Endodermal cell (in vitro differentiated cells): ENCODE results near the gene ESRRA. TPM values are rescaled to one million over a fixed set of nuclear protein-coding genes. Genes with fewer than 3 reads are reported as not detected.
A peak's percentile ranks its signal among the peaks of the same experiment; 100 is the strongest.

ENCODE experiments used
- DNase-seq: peaks from one replicate; pipeline ENCODE4 v3.0.0-alpha.2; 2017
- H3K27ac ChIP-seq: 2 replicates; pipeline ENCODE4 v1.5.1; 2013; ENCODE audit warnings: mild to moderate bottlenecking, low read depth, low read length, moderate library complexity
- H3K27me3 ChIP-seq: 2 replicates; pipeline ENCODE4 v1.6.1; 2013; ENCODE audit warnings: mild to moderate bottlenecking, low read length, moderate library complexity; ENCODE audit not compliant: insufficient read depth, control insufficient read depth, poor library complexity, severe bottlenecking
- H3K36me3 ChIP-seq: 2 replicates; pipeline ENCODE4 v1.7.0; 2013; ENCODE audit warnings: mild to moderate bottlenecking, low read length, moderate library complexity; ENCODE audit not compliant: control insufficient read depth, insufficient read depth
- H3K4me1 ChIP-seq: one replicate; pipeline ENCODE4 v1.7.0; 2013; ENCODE audit warnings: low read length; ENCODE audit not compliant: control insufficient read depth, insufficient read depth
- H3K4me3 ChIP-seq: 2 replicates; pipeline ENCODE4 v1.5.1; 2013; ENCODE audit warnings: mild to moderate bottlenecking, low read length, moderate library complexity
- H3K9ac ChIP-seq: 2 replicates; pipeline ENCODE4 v1.6.1; 2013; ENCODE audit warnings: mild to moderate bottlenecking, low read length, moderate library complexity; ENCODE audit not compliant: poor library complexity, severe bottlenecking; ENCODE audit errors: extremely low read depth
- H3K9me3 ChIP-seq: 2 replicates; pipeline ENCODE4 v1.6.1; 2013; ENCODE audit warnings: mild to moderate bottlenecking, low read length, moderate library complexity; ENCODE audit not compliant: control insufficient read depth
- H3K27ac Mint-ChIP-seq: 2 replicates; pipeline ENCODE4 v1.8.0; 2020; ENCODE audit warnings: mixed read lengths
- H3K27me3 Mint-ChIP-seq: 2 replicates; pipeline ENCODE4 v1.8.0; 2021; ENCODE audit warnings: mild to moderate bottlenecking, mixed read lengths; ENCODE audit not compliant: insufficient read depth
- H3K36me3 Mint-ChIP-seq: 2 replicates; pipeline ENCODE4 v1.8.0; 2020; ENCODE audit warnings: low read depth, mixed read lengths
- H3K4me1 Mint-ChIP-seq: 2 replicates; pipeline ENCODE4 v1.8.0; 2020; ENCODE audit warnings: mixed read lengths
- H3K4me3 Mint-ChIP-seq: 2 replicates; pipeline ENCODE4 v1.8.0; 2020; ENCODE audit warnings: mild to moderate bottlenecking, moderate library complexity, mixed read lengths
- H3K9me3 Mint-ChIP-seq: 2 replicates; pipeline ENCODE4 v1.8.0; 2020; ENCODE audit warnings: mild to moderate bottlenecking, mixed read lengths
- CTCF ChIP-seq: fragments of 200-600 bp; sonication (generic); conservative IDR thresholded peaks from 2 replicates; pipeline ENCODE4 v1.5.0; 2021; ENCODE audit warnings: antibody characterized with exemption, mild to moderate bottlenecking
- WGBS, 2 experiments: methylation state at CpG; one replicate each; pipeline versions ENCODE4 v1.1.5 to v1.1.7; 2013; ENCODE audit warnings: missing lambda C conversion rate in 2 of 2, mixed read lengths in 1 of 2; ENCODE audit not compliant: insufficient coverage in 1 of 2, insufficient read length in 1 of 2; 5-methylcytosine and 5-hydroxymethylcytosine counted together
- total RNA-seq, 2 donors: library from RNA; stranded (reverse); fragmentation: NEBNext Ultra II Directional in 1 of 2; extraction: Animal tissue kit (Norgen Biotek cat#: 25700) in 1 of 2; gene quantifications; 2 replicates in 1 of 2; 3 replicates in 1 of 2; pipeline ENCODE4 v1.2.1, GENCODE V29; 2021

ESRRA gene
- total RNA-seq, 2 donors from 2014 or later: 22.8 to 34.5 TPM

GRCh38 chr11:64348383-64349024, 43.2 kb downstream of the ESRRA start:
- H3K4me1 Mint-ChIP-seq: no peaks in the 10 kb centered on the region
- no peak overlapping the region for H3K4me3 ChIP-seq
- TF ChIP-seq CTCF: no peak
- peaks cover 3% of the 10 kb centered on the region for H3K36me3 Mint-ChIP-seq
- H3K4me1 ChIP-seq: no peaks in the 10 kb centered on the region
- 85% methylated on average over 5 to 14 of the region's 14 CpGs for WGBS, 2 experiments
- no peaks in the 10 kb centered on the region for H3K36me3 ChIP-seq
- H3K9me3 Mint-ChIP-seq: no peaks in the 10 kb centered on the region
- H3K4me3 Mint-ChIP-seq: no peak overlapping the region
- H3K27me3 ChIP-seq: no peaks in the 10 kb centered on the region
- H3K9ac ChIP-seq: no peak overlapping the region
- H3K27me3 Mint-ChIP-seq: no peaks in the 10 kb centered on the region
- H3K27ac Mint-ChIP-seq: no peak overlapping the region
- peak; percentile 58 for DNase-seq
- no peaks in the 10 kb centered on the region for H3K9me3 ChIP-seq
- peak overlapping the region; percentile 53 for H3K27ac ChIP-seq

DNA sequence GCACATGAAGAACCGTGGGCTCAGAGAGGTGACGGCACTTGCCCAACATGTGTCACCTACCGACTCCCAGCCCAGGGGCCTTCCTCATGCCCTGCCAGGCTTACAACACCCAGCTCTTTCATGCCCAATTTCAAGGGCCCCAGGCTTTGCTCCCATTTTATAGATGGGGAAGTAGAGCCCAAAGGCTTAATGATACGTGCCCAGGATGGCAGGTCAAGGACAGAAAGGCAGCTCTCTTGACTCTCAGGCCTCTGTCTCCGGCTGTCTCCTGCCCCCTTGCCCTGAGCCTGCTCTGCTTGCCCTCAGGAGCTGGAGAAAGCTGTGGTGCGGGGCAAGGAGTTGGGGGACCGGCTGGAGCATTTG, 43.7 kb downstream of the ESRRA start:
- WGBS, 2 experiments: 97 to 100% methylated on average over 3 to 7 of the region's 7 CpGs

DNA sequence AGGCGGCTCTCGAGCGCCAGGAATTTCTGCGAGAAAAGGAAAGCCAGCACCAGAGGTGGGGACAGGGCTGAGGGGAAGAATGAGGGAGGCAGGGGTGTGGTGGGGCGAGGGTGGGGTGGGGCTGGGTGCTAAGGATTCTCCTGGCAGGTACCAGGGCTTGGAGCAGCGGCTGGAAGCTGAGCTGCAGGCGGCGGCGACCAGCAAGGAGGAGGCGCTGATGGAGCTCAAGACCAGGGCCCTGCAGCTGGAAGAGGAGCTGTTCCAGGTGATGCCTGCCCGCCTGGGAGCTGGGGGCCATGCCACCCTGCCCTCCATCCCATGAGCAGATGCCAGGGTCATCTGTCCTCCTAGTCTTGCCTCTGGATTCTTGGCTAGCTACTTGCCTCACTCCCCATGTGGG, 44.1 kb downstream of the ESRRA start:
- H3K4me1 ChIP-seq: no peaks in the 10 kb centered on the region
- no peaks in the 10 kb centered on the region for H3K36me3 ChIP-seq
- Mint-ChIP-seq H3K9me3 (no peaks in the 10 kb centered on the region), H3K36me3 (peaks cover 3% of the 10 kb centered on the region), H3K27ac (no peak overlapping the region), H3K27me3 (no peaks in the 10 kb centered on the region), H3K4me1 (no peaks in the 10 kb centered on the region), H3K4me3 (no peak overlapping the region)
- no peak for TF ChIP-seq CTCF
- no peaks in the 10 kb centered on the region for H3K9me3 ChIP-seq
- no peak overlapping the region for H3K27ac ChIP-seq
- H3K9ac ChIP-seq: no peak overlapping the region
- WGBS, 2 experiments: 91 to 98% methylated on average over 6 to 11 of the region's 11 CpGs
- H3K4me3 ChIP-seq: no peak overlapping the region
- no peak for DNase-seq
- H3K27me3 ChIP-seq: no peaks in the 10 kb centered on the region

More for the DNA sequence above, 43.7 kb downstream of the ESRRA start:
- H3K9ac ChIP-seq: no peak overlapping the region
- no peak overlapping the region for H3K27ac ChIP-seq
- no peaks in the 10 kb centered on the region for H3K9me3 ChIP-seq
- no peaks in the 10 kb centered on the region for H3K36me3 ChIP-seq
- H3K4me3 ChIP-seq: no peak overlapping the region
- H3K27me3 ChIP-seq: no peaks in the 10 kb centered on the region
- no peak overlapping the region for H3K4me3 Mint-ChIP-seq
- no peaks in the 10 kb centered on the region for H3K27me3 Mint-ChIP-seq
- peaks cover 3% of the 10 kb centered on the region for H3K36me3 Mint-ChIP-seq
- no peaks in the 10 kb centered on the region for H3K4me1 ChIP-seq
- no peak for DNase-seq
- H3K9me3 Mint-ChIP-seq: no peaks in the 10 kb centered on the region
- H3K4me1 Mint-ChIP-seq: no peaks in the 10 kb centered on the region
- no peak for TF ChIP-seq CTCF
- H3K27ac Mint-ChIP-seq: no peak overlapping the region
